OCI-LY1 (cell line): ENCODE data around the gene LYVE1.

Experiments
- CTCF ChIP-seq: fragments of 200-600 bp; sonication (generic), shearing (Covaris generic); IDR thresholded peaks from 2 replicates; pipeline ENCODE4 v1.5.1; 2017; ENCODE audit warnings: mild to moderate bottlenecking, antibody characterized with exemption, low read length, moderate library complexity, mixed read lengths
- EZH2 ChIP-seq: fragments of 200-600 bp; sonication (generic), shearing (Covaris generic); IDR thresholded peaks from 2 replicates; pipeline ENCODE4 v1.8.0; 2017; ENCODE audit warnings: borderline replicate concordance, mixed run types, mild to moderate bottlenecking, antibody characterized with exemption, low read length, moderate library complexity, mixed read lengths

GRCh38 chr11:10568486-10568941 lies at the start of gene LYVE1:
- TF ChIP-seq CTCF (no peak), EZH2 (no peak)
